CD4-positive, CD25-positive, alpha-beta regulatory T cell (primary cell): ENCODE results near the gene PRDX5. TPM values are rescaled to one million over a fixed set of nuclear protein-coding genes. Genes with fewer than 3 reads are reported as not detected.

Experiments
- ATAC-seq, 2 donors: fragments of 150-1000 bp; cut with Tn5 transposase; one replicate each; pipeline ENCODE4 v1.10.0; 2021; ENCODE audit warnings: low read depth in 2 of 2, moderate number of reproducible peaks in 2 of 2, moderate library complexity in 1 of 2
- DNase-seq, 3 donors: peaks; one replicate each; pipeline versions ENCODE4 v3.0.0 to v3.0.0-alpha.2; 2012 to 2022; ENCODE audit warnings: mixed read lengths in 1 of 3
- H3K27ac ChIP-seq: one replicate; pipeline ENCODE4 v1.7.0; 2013; ENCODE audit warnings: mild to moderate bottlenecking, low read length; ENCODE audit not compliant: insufficient read depth, poor library complexity, severe bottlenecking
- H3K27me3 ChIP-seq: one replicate; pipeline ENCODE4 v1.7.0; 2013; ENCODE audit warnings: low read length; ENCODE audit not compliant: control insufficient read depth, insufficient read depth
- H3K36me3 ChIP-seq: one replicate; pipeline ENCODE4 v1.7.0; 2013; ENCODE audit warnings: mild to moderate bottlenecking, low read length, moderate library complexity; ENCODE audit not compliant: control insufficient read depth, insufficient read depth
- H3K4me1 ChIP-seq: 2 replicates; pipeline ENCODE4 v1.7.0; 2013; ENCODE audit warnings: mild to moderate bottlenecking, low read length; ENCODE audit not compliant: insufficient read depth, control insufficient read depth, poor library complexity, severe bottlenecking
- H3K4me3 ChIP-seq: one replicate; pipeline ENCODE4 v1.7.0; 2013; ENCODE audit warnings: low read depth, mild to moderate bottlenecking, low read length, moderate library complexity
- H3K9me3 ChIP-seq, 2 experiments: 1 replicate in 1 of 2; 2 replicates in 1 of 2; pipeline ENCODE4 v1.7.0; 2013; ENCODE audit warnings: low read length in 2 of 2, mild to moderate bottlenecking in 1 of 2, moderate library complexity in 1 of 2; ENCODE audit not compliant: control insufficient read depth in 2 of 2
- H3K27ac Mint-ChIP-seq, 3 donors: one replicate each; pipeline ENCODE4 v1.8.0; 2020 to 2022; ENCODE audit warnings: mild to moderate bottlenecking in 3 of 3, mixed read lengths in 3 of 3, moderate library complexity in 2 of 3
- H3K27me3 Mint-ChIP-seq: one replicate; pipeline ENCODE4 v1.8.0; 2022; ENCODE audit warnings: mild to moderate bottlenecking, mixed read lengths
- H3K36me3 Mint-ChIP-seq: one replicate; pipeline ENCODE4 v1.8.0; 2020; ENCODE audit warnings: mixed read lengths
- H3K4me1 Mint-ChIP-seq, 4 donors: one replicate each; pipeline ENCODE4 v1.8.0; 2020 to 2022; ENCODE audit warnings: mixed read lengths in 4 of 4, mild to moderate bottlenecking in 1 of 4
- H3K4me3 Mint-ChIP-seq, 4 donors: one replicate each; pipeline ENCODE4 v1.8.0; 2020 to 2022; ENCODE audit warnings: mild to moderate bottlenecking in 4 of 4, mixed read lengths in 4 of 4, moderate library complexity in 3 of 4
- H3K9me3 Mint-ChIP-seq, 7 donors: one replicate each; pipeline ENCODE4 v1.8.0; 2020 to 2022; ENCODE audit warnings: mixed read lengths in 7 of 7, mild to moderate bottlenecking in 3 of 7, moderate library complexity in 2 of 7
- polyA plus RNA-seq, 4 donors: library from polyadenylated mRNA; unstranded; fragments of 300-500 nt; fragmentation: Illumina TruSeq; gene quantifications; one replicate each; pipeline ENCODE4 v1.2.3, GENCODE V29; 2021
- total RNA-seq: library from RNA; stranded (reverse); gene quantifications from one replicate; pipeline ENCODE4 v1.2.3, GENCODE V29; 2022

Gene PRDX5
- total and polyA plus RNA-seq, 5 donors from 2014 or later, result 40.1 to 217 (median 181) TPM

GRCh38 chr11:64364911-64365310, 47.0 kb downstream of the PRDX5 start:
- H3K4me3 Mint-ChIP-seq, result no peak overlapping the region
- peaks cover 3% of the 10 kb centered on the region for H3K4me1 ChIP-seq
- no peak overlapping the region for H3K27ac Mint-ChIP-seq
- H3K27me3 ChIP-seq, result no peaks in the 10 kb centered on the region
- peaks cover 26% of the 10 kb centered on the region for H3K36me3 Mint-ChIP-seq
- peaks cover 65% of the 10 kb centered on the region for H3K36me3 ChIP-seq
- DNase-seq (no peak), ATAC-seq (no peak)
- H3K4me1 Mint-ChIP-seq, result peaks cover 0 to 18% (median 10%) of the 10 kb centered on the region in 4 donors
- no peak overlapping the region for H3K4me3 ChIP-seq
- no peaks in the 10 kb centered on the region for H3K9me3 ChIP-seq
- H3K27ac ChIP-seq, result no peak overlapping the region
- H3K9me3 Mint-ChIP-seq, result no peaks in the 10 kb centered on the region
- no peaks in the 10 kb centered on the region for H3K27me3 Mint-ChIP-seq

DNA sequence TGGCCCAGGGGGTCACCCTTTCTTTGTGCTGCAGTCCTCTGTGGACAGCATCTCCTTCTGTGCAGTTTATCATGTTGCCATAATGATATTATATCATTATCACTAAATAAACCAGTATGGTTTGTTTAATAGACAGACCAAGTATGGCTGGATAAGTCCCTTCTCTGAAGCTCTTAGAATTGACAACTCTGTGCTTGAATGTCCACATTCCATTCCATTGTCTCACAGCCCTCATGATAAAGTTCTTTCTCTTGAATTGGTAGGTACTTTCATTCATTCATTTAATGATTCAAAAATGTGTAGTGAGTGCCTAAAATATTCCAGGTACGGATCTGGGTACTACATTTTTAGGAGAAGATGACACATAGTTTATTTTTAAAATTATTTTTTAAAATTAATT, 48.8 kb downstream of the PRDX5 start:
- Histone ChIP-seq H3K27ac (no peak overlapping the region), H3K36me3 (peaks cover 55% of the 10 kb centered on the region), H3K27me3 (no peaks in the 10 kb centered on the region), H3K4me3 (no peak overlapping the region), H3K9me3 (no peaks in the 10 kb centered on the region), H3K4me1 (no peaks in the 10 kb centered on the region)
- peaks cover 27% of the 10 kb centered on the region for H3K36me3 Mint-ChIP-seq
- peak overlapping the region in 1 of 4 donors; percentile 4 for H3K4me3 Mint-ChIP-seq
- no peak overlapping the region for H3K27ac Mint-ChIP-seq
- ATAC-seq (no peak), DNase-seq (no peak)
- H3K9me3 Mint-ChIP-seq, result no peaks in the 10 kb centered on the region
- peaks cover 0 to 6% (median 4%) of the 10 kb centered on the region in 4 donors for H3K4me1 Mint-ChIP-seq
- H3K27me3 Mint-ChIP-seq, result no peaks in the 10 kb centered on the region

DNA sequence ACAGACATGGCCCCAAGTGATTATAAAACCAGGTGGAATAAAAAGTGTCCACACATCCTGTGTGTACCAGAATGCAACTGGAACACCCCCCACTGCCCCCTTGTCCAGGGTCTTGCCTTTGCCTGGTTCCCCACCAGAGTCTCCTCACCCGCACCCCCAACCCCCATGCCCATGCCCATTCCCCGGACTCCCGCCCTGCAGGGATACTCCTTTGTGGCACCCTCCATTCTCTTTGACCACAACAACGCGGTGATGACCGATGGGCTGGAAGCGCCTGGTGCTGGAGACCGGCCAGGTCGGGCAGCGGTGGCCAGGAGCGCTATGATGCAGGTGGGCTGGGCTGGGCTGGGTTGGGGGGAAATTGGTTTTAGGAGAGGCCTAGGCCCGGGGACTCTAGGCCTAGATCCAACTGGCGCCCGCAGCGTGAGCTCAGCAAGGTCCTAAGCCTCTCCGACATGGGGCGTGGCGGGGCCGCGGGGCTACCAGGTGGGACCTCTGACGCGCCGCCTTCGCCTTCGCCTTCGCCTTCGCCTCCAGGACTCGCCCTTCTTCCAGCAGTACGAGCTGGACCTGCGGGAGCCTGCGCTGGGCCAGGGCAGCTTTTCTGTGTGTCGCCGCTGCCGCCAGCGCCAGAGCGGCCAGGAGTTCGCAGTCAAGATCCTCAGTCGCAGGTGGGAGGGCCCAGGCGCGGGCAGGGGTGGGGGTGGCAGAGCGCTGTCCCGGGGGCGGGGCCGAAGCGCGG, 50.2 kb downstream of the PRDX5 start:
- ATAC-seq (no peak), DNase-seq (no peak)
- no peak overlapping the region for H3K4me3 ChIP-seq
- no peaks in the 10 kb centered on the region for H3K27me3 ChIP-seq
- Mint-ChIP-seq H3K4me1 (peaks cover 0 to 3% (median 0%) of the 10 kb centered on the region in 4 donors), H3K9me3 (no peaks in the 10 kb centered on the region), H3K36me3 (peaks cover 18% of the 10 kb centered on the region), H3K27ac (no peak overlapping the region), H3K4me3 (no peak overlapping the region), H3K27me3 (no peaks in the 10 kb centered on the region)
- no peaks in the 10 kb centered on the region for H3K4me1 ChIP-seq
- no peak overlapping the region for H3K27ac ChIP-seq
- no peaks in the 10 kb centered on the region for H3K9me3 ChIP-seq
- H3K36me3 ChIP-seq, result peaks cover 45% of the 10 kb centered on the region

DNA sequence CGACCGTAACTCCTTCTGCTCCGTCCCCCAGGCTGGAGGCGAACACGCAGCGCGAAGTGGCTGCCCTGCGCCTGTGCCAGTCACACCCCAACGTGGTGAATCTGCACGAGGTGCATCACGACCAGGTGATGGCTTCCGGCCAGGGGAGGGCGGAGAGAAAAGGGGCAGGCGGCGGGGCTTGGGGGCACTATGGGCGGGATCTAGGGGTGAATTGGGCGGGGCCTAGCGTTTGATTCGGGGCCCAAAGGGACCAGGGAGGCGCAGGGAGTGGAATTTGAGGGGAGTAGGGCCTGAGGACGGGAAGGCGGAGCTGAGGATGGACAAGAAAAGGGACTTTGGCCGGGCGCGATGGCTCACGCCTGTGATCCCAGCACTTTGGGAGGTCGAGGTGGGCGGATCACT, 50.8 kb downstream of the PRDX5 start:
- H3K4me1 Mint-ChIP-seq, result peaks cover 0 to 3% (median 0%) of the 10 kb centered on the region in 4 donors

GRCh38 chr11:64369440-64370421, 51.8 kb downstream of the PRDX5 start:
- Mint-ChIP-seq H3K27ac (no peak overlapping the region), H3K36me3 (peaks cover 10% of the 10 kb centered on the region), H3K27me3 (no peaks in the 10 kb centered on the region), H3K9me3 (no peaks in the 10 kb centered on the region), H3K4me1 (no peaks in the 10 kb centered on the region), H3K4me3 (no peak overlapping the region)
- Histone ChIP-seq H3K36me3 (peaks cover 30% of the 10 kb centered on the region), H3K27me3 (no peaks in the 10 kb centered on the region), H3K9me3 (no peaks in the 10 kb centered on the region), H3K27ac (no peak overlapping the region), H3K4me3 (no peak overlapping the region), H3K4me1 (no peaks in the 10 kb centered on the region)
- ATAC-seq (no peak), DNase-seq (no peak)

More for the DNA sequence above, 50.8 kb downstream of the PRDX5 start:
- H3K27me3 Mint-ChIP-seq, result no peaks in the 10 kb centered on the region
- Histone ChIP-seq H3K36me3 (peaks cover 39% of the 10 kb centered on the region), H3K9me3 (no peaks in the 10 kb centered on the region), H3K27ac (no peak overlapping the region), H3K27me3 (no peaks in the 10 kb centered on the region), H3K4me3 (no peak overlapping the region), H3K4me1 (no peaks in the 10 kb centered on the region)
- no peak overlapping the region for H3K4me3 Mint-ChIP-seq
- no peak for ATAC-seq
- DNase-seq, result no peak
- no peak overlapping the region for H3K27ac Mint-ChIP-seq
- H3K36me3 Mint-ChIP-seq, result peaks cover 15% of the 10 kb centered on the region
- no peaks in the 10 kb centered on the region for H3K9me3 Mint-ChIP-seq

GRCh38 chr11:64371201-64371600, 53.3 kb downstream of the PRDX5 start:
- Histone ChIP-seq H3K9me3 (no peaks in the 10 kb centered on the region), H3K4me3 (no peak overlapping the region), H3K4me1 (no peaks in the 10 kb centered on the region), H3K27me3 (no peaks in the 10 kb centered on the region), H3K27ac (no peak overlapping the region), H3K36me3 (peaks cover 18% of the 10 kb centered on the region)
- ATAC-seq, result no peak
- Mint-ChIP-seq H3K4me1 (no peaks in the 10 kb centered on the region), H3K4me3 (no peak overlapping the region), H3K9me3 (no peaks in the 10 kb centered on the region), H3K36me3 (peaks cover 10% of the 10 kb centered on the region), H3K27me3 (no peaks in the 10 kb centered on the region), H3K27ac (no peak overlapping the region)
- no peak for DNase-seq
